ENCODE measurements around the gene APBB3. TPM values are rescaled to one million over a fixed set of nuclear protein-coding genes. Genes with fewer than 3 reads are reported as not detected.

The APBB3 gene
- total RNA-seq, 4 donors from 2014 or later = 43.7 to 70.8 (median 48.4) TPM

DNA sequence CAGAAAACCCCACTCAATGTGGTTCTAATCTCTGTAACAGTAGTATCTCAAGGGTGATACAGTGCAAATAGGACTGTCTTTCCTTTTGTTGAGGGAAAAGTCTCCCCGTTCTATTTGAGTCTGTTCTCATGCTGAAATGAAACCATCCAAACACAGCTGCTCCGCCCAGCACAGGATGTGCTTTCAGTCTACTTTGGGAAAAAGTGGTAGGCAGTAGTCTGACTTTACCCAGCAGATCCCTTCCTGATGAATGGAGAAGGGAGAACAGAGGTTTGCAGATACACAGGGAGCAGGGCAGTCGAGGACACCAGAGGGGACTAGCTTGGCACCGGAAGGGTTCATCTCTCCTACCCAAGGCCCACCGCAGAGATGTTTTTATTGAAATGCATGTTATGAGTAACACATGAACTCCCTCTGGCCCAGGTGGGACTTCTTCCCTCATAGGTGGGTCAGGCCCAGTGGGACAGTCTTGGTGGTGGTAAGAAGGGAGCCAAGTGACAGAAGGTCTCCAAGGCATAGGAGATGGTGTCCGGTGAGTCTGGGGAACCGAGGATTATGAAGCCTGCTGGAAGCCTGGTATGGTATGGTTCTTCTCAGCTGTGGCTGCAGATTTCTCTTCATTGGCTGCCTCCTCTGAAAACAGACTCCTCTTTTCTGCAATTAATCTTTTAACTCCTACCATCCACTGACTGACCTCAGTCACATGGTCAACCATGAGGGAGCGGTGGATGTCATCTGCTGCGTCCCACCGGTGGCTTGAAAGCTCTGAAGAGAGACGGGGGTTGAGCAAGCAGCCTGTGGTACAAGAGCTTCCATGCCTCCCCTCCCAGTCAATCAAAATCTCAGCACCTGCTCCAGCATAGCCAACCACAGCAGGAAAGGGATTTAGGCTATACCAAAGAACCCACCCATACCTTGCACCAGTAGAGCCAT, 14.0 kb downstream of the APBB3 start:
- peak overlapping the region; percentile 95 to 99 (median 99) for H3K27ac ChIP-seq
- WGBS, 2 donors = 82 to 90% methylated on average over 11 of the region's 11 CpGs
- peaks cover 3 to 40% (median 25%) of the 10 kb centered on the region in 4 donors for H3K4me1 ChIP-seq
- no peak for TF ChIP-seq POLR2A (IDR thresholded peaks at IDR 0.05)
- H3K9me3 ChIP-seq = no peaks in the 10 kb centered on the region
- H3K27me3 ChIP-seq = no peaks in the 10 kb centered on the region
- H3K36me3 ChIP-seq = peaks cover 0 to 39% (median 8%) of the 10 kb centered on the region in 3 donors
- H3K4me3 ChIP-seq = no peak overlapping the region
- no peak for DNase-seq (ENCODE audit: low spot score in 2 of 2)

DNA sequence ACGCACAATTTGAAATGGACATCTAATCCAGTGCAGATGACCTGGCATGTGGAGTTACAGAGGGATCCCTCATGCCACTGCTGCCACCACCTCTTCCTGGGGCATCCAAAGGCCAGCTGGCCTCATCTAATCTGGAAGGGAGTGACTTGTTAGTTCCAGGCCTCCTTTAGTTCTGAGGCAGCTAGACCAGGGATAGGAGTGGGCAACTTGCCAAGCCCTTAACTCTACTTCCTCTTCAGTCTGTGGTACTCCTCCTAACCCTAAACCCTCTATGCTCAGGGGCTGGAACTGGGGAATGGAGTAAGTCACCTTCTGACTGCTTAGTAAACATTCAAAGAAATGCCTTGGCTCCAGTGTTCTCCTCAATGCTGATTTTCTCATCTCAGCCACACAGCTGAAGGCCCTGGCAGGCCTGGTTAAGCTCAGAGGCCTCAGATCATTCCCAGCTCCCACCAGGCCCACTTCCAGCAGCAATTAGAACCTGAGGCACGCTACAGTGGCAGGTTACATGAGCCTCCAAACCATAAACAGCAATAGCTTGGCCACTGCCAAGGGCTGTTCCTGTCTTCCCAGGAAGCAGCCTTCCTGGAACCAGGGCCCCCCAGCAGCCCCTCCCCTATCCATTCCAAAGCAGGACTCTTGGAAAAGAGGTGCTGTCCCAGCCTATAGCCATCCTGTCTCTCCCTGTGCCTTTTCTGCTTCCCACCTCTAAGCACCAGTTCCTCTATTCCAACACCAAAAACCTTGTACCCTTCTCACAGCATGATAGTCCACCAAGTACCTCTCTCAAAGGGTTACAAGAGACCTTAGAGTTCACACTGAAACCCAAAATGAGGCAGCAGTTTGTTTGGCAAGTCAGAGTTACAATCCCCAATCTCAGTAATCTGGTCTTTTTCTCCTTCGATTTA, 14.9 kb downstream of the APBB3 start:
- peaks cover 0 to 46% (median 8%) of the 10 kb centered on the region in 3 donors for H3K36me3 ChIP-seq
- WGBS, 2 donors = 84 to 85% methylated on average over 3 of the region's 3 CpGs
- TF ChIP-seq EP300 (IDR thresholded peaks at IDR 0.05) (no peak), POLR2A (IDR thresholded peaks at IDR 0.05) (no peak)
- TF ChIP-seq, protein P1, sequence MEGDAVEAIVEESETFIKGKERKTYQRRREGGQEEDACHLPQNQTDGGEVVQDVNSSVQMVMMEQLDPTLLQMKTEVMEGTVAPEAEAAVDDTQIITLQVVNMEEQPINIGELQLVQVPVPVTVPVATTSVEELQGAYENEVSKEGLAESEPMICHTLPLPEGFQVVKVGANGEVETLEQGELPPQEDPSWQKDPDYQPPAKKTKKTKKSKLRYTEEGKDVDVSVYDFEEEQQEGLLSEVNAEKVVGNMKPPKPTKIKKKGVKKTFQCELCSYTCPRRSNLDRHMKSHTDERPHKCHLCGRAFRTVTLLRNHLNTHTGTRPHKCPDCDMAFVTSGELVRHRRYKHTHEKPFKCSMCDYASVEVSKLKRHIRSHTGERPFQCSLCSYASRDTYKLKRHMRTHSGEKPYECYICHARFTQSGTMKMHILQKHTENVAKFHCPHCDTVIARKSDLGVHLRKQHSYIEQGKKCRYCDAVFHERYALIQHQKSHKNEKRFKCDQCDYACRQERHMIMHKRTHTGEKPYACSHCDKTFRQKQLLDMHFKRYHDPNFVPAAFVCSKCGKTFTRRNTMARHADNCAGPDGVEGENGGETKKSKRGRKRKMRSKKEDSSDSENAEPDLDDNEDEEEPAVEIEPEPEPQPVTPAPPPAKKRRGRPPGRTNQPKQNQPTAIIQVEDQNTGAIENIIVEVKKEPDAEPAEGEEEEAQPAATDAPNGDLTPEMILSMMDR (IDR thresholded peaks at IDR 0.05) = no peak
- peak in 1 of 2 donors; percentile 56 for DNase-seq (ENCODE audit: low spot score in 2 of 2)
- H3K4me3 ChIP-seq = no peak overlapping the region
- no peaks in the 10 kb centered on the region for H3K9me3 ChIP-seq
- H3K4me1 ChIP-seq = peaks cover 3 to 32% (median 24%) of the 10 kb centered on the region in 4 donors
- H3K27me3 ChIP-seq = no peaks in the 10 kb centered on the region
- peak overlapping the region; percentile 95 to 99 (median 99) for H3K27ac ChIP-seq

DNA sequence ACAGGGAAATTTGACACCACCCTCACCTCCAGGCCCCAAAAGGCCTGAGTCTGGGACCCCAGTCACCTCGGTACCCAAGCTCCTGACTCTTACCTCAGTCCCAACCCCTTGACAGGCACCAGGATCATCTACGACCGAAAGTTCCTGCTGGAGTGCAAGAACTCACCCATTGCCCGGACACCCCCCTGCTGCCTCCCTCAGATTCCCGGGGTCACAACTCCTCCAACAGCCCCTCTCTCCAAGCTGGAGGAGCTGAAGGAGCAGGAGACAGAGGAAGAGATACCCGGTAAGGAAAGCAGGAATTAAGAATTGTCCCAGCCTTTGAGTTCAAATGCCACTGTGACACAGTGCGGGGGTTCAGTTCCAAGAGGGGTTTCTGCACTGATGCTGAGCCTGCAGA, 15.6 kb downstream of the APBB3 start:
- 87 to 88% methylated on average over 7 of the region's 7 CpGs for WGBS, 2 donors
- TF ChIP-seq EP300 (IDR thresholded peaks at IDR 0.05) = no peak
- TF ChIP-seq, protein P1 (IDR thresholded peaks at IDR 0.05) = no peak
- TF ChIP-seq POLR2A (IDR thresholded peaks at IDR 0.05) = no peak
- Histone ChIP-seq H3K27ac (peak overlapping the region; percentile 95 to 99 (median 99)), H3K9me3 (no peaks in the 10 kb centered on the region), H3K36me3 (peaks cover 0 to 53% (median 8%) of the 10 kb centered on the region in 3 donors), H3K4me1 (peaks cover 3 to 32% (median 24%) of the 10 kb centered on the region in 4 donors), H3K27me3 (no peaks in the 10 kb centered on the region), H3K4me3 (peak overlapping the region in 3 of 4 donors; percentile 59 to 71 (median 68))
- DNase-seq (ENCODE audit: low spot score in 2 of 2) = no peak

DNA sequence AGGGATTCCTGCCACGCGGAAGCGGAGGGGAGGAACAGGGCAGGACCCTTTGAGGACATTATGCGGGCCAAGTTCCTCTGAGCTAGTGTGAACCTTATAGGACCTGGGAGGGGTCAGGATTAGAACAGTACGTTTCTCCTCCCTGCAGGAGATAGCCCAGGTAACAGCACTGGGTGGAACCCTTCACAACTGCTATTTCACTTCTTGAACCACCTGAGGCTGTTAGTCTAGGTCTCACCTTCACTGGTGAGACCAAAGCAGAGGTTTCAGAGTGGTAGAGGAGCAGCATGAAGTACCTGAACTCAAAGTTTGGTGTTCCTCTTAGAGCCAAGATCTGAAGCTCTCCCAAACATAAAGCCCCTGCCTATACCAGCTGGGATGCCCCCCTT, 16.1 kb downstream of the APBB3 start:
- Histone ChIP-seq H3K36me3 (peaks cover 2 to 58% (median 8%) of the 10 kb centered on the region in 3 donors), H3K9me3 (no peaks in the 10 kb centered on the region), H3K4me3 (peak overlapping the region; percentile 42 to 71 (median 64)), H3K27me3 (no peaks in the 10 kb centered on the region), H3K4me1 (peaks cover 3 to 32% (median 24%) of the 10 kb centered on the region in 4 donors), H3K27ac (peak overlapping the region; percentile 95 to 99 (median 99))
- DNase-seq (ENCODE audit: low spot score in 2 of 2) = no peak
- 0% methylated on average over 1 to 5 of the region's 5 CpGs for WGBS, 2 donors
- TF ChIP-seq POLR2A (IDR thresholded peaks at IDR 0.05) (no peak), EP300 (IDR thresholded peaks at IDR 0.05) (peak; percentile 34 to 46)
- TF ChIP-seq, protein P1 (IDR thresholded peaks at IDR 0.05) = no peak

All from tibial nerve (tissue), 4 donors.